BE2C (cell line): ENCODE measurements around the gene CXCL5.
"Not testable (repeated sequence)": the region's sequence is repeated elsewhere in the genome, so short reads cannot be mapped to it uniquely, and the experiment has no call there.

Source experiments
- DNase-seq: peaks from one replicate; pipeline ENCODE4 v3.0.0-alpha.2; 2020
- H3K27me3 ChIP-seq: fragments of 250-450 bp; sonication (Bioruptor Pico); 2 replicates; pipeline ENCODE4 v1.5.1; 2020; ENCODE audit warnings: mild to moderate bottlenecking
- H3K36me3 ChIP-seq: fragments of 250-450 bp; sonication (Bioruptor Pico); 2 replicates; pipeline ENCODE4 v1.5.1; 2020; ENCODE audit warnings: mild to moderate bottlenecking
- H3K4me1 ChIP-seq: fragments of 250-450 bp; sonication (Bioruptor Pico); 2 replicates; pipeline ENCODE4 v1.5.1; 2020
- H3K4me3 ChIP-seq: 2 replicates; pipeline ENCODE4 v1.5.1; 2011; ENCODE audit warnings: low read depth, low read length
- H3K9me3 ChIP-seq: fragments of 250-450 bp; sonication (Bioruptor Pico); 2 replicates; pipeline ENCODE4 v1.5.1; 2020
- CTCF ChIP-seq: IDR thresholded peaks from 2 replicates; pipeline ENCODE4 v1.5.1; 2012; ENCODE audit warnings: mild to moderate bottlenecking, low read depth, low read length

Gene CXCL5

GRCh38 chr4:73967866-73968265 lies 30.6 kb downstream of the CXCL5 start:
- H3K27me3 ChIP-seq: no peaks in the 10 kb centered on the region
- H3K9me3 ChIP-seq: no peaks in the 10 kb centered on the region
- no peak for TF ChIP-seq CTCF
- no peaks in the 10 kb centered on the region for H3K4me1 ChIP-seq
- no peak overlapping the region for H3K4me3 ChIP-seq
- no peak for DNase-seq
- no peaks in the 10 kb centered on the region for H3K36me3 ChIP-seq

GRCh38 chr4:73964862-73965611 lies 33.4 kb downstream of the CXCL5 start:
- Histone ChIP-seq H3K4me1 (no peaks in the 10 kb centered on the region), H3K9me3 (no peaks in the 10 kb centered on the region), H3K4me3 (no peak overlapping the region), H3K27me3 (no peaks in the 10 kb centered on the region), H3K36me3 (no peaks in the 10 kb centered on the region)
- no peak for TF ChIP-seq CTCF
- DNase-seq: no peak

- Histone ChIP-seq H3K27me3 (no peaks in the 10 kb centered on the region), H3K36me3 (no peaks in the 10 kb centered on the region), H3K4me1 (no peaks in the 10 kb centered on the region), H3K9me3 (no peaks in the 10 kb centered on the region), H3K4me3 (no peak overlapping the region)
- no peak for TF ChIP-seq CTCF
- no peak for DNase-seq
These were observed 35.8 kb downstream of the CXCL5 start for GRCh38 chr4:73962724-73963123.

GRCh38 chr4:73959041-73959440 lies 39.4 kb downstream of the CXCL5 start:
- H3K9me3 ChIP-seq, H3K27me3 ChIP-seq, H3K36me3 ChIP-seq, H3K4me3 ChIP-seq, H3K4me1 ChIP-seq, DNase-seq: not testable (repeated sequence)

GRCh38 chr4:73952352-73952751 lies 46.1 kb downstream of the CXCL5 start:
- Histone ChIP-seq H3K4me1 (no peaks in the 10 kb centered on the region), H3K4me3 (no peak overlapping the region)

GRCh38 chr4:73950376-73950920 lies 48.0 kb downstream of the CXCL5 start:
- not testable (repeated sequence) for H3K4me1 ChIP-seq, H3K36me3 ChIP-seq, H3K9me3 ChIP-seq, DNase-seq, H3K27me3 ChIP-seq, H3K4me3 ChIP-seq

More at GRCh38 chr4:73952352-73952751, 46.1 kb downstream of the CXCL5 start:
- DNase-seq: no peak
- H3K36me3 ChIP-seq: no peaks in the 10 kb centered on the region
- no peaks in the 10 kb centered on the region for H3K9me3 ChIP-seq
- TF ChIP-seq CTCF: no peak
- no peaks in the 10 kb centered on the region for H3K27me3 ChIP-seq

- H3K4me3 ChIP-seq: no peak overlapping the region
- no peak for TF ChIP-seq CTCF
- DNase-seq: no peak
- no peaks in the 10 kb centered on the region for H3K9me3 ChIP-seq
- H3K27me3 ChIP-seq: peaks cover 12% of the 10 kb centered on the region
- H3K4me1 ChIP-seq: no peaks in the 10 kb centered on the region
- no peaks in the 10 kb centered on the region for H3K36me3 ChIP-seq
These were observed 49.3 kb downstream of the CXCL5 start for GRCh38 chr4:73948990-73949706.
